GM18498 (cell line): ENCODE results near the gene PNPLA2.
A peak's percentile ranks its signal among the peaks of the same experiment; 100 is the strongest.

Experiments used
- ATAC-seq: cut with Tn5 transposase; IDR thresholded peaks from one replicate; pipeline ENCODE4 v1.9.1; 2021; ENCODE audit warnings: mild to moderate bottlenecking, moderate library complexity; ENCODE audit not compliant: unreplicated experiment

PNPLA2 gene

GRCh38 chr11:829847-830294 lies 11.2 kb downstream of the PNPLA2 start:
- no peak for ATAC-seq

- no peak for ATAC-seq
Measured at GRCh38 chr11:830295-831117, 11.8 kb downstream of the PNPLA2 start.

- no peak for ATAC-seq
Measured at GRCh38 chr11:831118-831864, 12.6 kb downstream of the PNPLA2 start.

GRCh38 chr11:831961-832528 lies 13.3 kb downstream of the PNPLA2 start:
- ATAC-seq: no peak

GRCh38 chr11:832529-833113 lies 13.9 kb downstream of the PNPLA2 start, which contains the start of gene CD151:
TSS of gene CD151 (plus strand) at chr11:832952. CDS start at chr11:836070, 3,118 bp downstream.
- peak; percentile 48 for ATAC-seq

GRCh38 chr11:833114-833791 lies 14.5 kb downstream of the PNPLA2 start:
- peak; percentile 19 for ATAC-seq

- no peak for ATAC-seq
Measured at GRCh38 chr11:833849-834311, 15.2 kb downstream of the PNPLA2 start.

GRCh38 chr11:834371-835316 lies 15.9 kb downstream of the PNPLA2 start:
- ATAC-seq: no peak

GRCh38 chr11:836274-836673 lies 17.6 kb downstream of the PNPLA2 start:
- ATAC-seq: no peak

- ATAC-seq: no peak
Measured at GRCh38 chr11:836700-837099, 18.0 kb downstream of the PNPLA2 start.

- ATAC-seq: no peak
Measured at GRCh38 chr11:837189-837989, 18.7 kb downstream of the PNPLA2 start.

- no peak for ATAC-seq
Measured at GRCh38 chr11:837990-838307, 19.2 kb downstream of the PNPLA2 start.

- ATAC-seq: no peak
Measured at GRCh38 chr11:838441-839279, 19.9 kb downstream of the PNPLA2 start.

- no peak for ATAC-seq
Measured at GRCh38 chr11:839280-839623, 20.5 kb downstream of the PNPLA2 start.

- ATAC-seq: no peak
Measured at GRCh38 chr11:839875-840617, 21.3 kb downstream of the PNPLA2 start.

- ATAC-seq: peak; percentile 27
Measured at GRCh38 chr11:841981-842369, 23.3 kb downstream of the PNPLA2 start.

GRCh38 chr11:842370-843002 lies 23.8 kb downstream of the PNPLA2 start, which contains the start of the genes POLR2L and TSPAN4:
TSS of gene POLR2L (minus strand) at chr11:842529. CDS start at chr11:842508, 21 bp downstream.
TSS of gene TSPAN4 (plus strand) at chr11:842852. CDS start at chr11:850305, 7,453 bp downstream.
- peak; percentile 68 for ATAC-seq
